ENCODE results near the gene TMEM115.

The TMEM115 gene

GRCh38 chr3:50334339-50335075 is 24.8 kb downstream of the TMEM115 start:
- no peak for DNase-seq (ENCODE audit: low read depth)

DNA sequence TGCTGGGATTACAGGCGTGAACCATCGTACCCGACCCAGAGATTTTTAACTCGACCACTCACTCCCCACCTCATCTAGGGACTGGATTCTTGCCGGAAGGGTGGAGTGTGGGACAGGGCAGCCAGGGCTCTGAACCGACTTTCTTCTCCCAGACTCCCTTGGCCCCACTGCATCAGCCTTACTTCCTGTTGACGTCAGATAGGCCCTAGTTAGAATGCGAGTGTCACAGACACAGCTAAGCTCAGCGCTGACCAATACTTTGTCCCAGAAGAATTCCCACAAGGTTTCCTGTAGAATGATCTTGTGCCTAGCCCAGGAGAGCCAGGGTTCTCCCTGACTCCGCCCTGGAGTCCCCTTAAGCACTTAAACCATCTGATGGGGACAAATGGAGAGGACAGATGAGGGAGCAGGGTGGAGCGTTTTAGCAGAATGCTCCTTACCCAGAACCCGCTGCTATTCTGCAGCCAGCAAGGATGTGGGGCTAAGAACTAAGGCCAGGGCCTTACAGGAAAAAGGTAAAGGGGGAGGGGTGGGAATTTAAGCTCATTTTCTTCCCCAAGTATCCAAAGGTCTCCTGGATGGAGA is 25.5 kb downstream of the TMEM115 start:
- peak; percentile 87 for DNase-seq (ENCODE audit: low read depth)

DNA sequence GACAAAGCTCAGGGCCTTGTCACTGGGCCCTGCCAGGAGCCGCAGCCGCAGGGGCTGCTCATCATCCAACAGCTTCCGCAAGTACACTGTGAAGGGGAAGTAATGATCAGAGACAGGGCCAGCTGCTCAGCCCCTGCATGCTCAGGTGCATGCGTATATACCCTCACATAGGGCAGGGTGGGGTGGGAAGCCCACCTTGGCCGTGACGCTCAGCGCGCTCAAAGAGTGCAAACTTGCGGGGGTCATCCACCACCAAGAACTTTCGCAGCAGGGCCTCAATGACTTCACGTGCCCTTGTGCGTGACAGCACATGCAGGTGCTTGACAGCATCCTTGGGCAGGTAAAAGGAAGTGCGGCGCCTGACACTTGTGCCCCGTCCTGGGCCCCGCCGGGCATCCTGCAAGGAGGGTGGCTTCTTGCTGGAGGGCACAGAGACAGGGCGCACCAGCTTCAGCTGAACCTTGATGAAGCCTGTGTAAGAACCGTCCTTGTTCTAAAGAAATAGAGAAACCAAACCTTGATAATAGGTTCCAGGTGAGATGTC is 27.9 kb downstream of the TMEM115 start:
- no peak for DNase-seq (ENCODE audit: low read depth)

- no peak for DNase-seq (ENCODE audit: low read depth)
These were observed 29.0 kb downstream of the TMEM115 start for GRCh38 chr3:50330330-50330729.

DNA sequence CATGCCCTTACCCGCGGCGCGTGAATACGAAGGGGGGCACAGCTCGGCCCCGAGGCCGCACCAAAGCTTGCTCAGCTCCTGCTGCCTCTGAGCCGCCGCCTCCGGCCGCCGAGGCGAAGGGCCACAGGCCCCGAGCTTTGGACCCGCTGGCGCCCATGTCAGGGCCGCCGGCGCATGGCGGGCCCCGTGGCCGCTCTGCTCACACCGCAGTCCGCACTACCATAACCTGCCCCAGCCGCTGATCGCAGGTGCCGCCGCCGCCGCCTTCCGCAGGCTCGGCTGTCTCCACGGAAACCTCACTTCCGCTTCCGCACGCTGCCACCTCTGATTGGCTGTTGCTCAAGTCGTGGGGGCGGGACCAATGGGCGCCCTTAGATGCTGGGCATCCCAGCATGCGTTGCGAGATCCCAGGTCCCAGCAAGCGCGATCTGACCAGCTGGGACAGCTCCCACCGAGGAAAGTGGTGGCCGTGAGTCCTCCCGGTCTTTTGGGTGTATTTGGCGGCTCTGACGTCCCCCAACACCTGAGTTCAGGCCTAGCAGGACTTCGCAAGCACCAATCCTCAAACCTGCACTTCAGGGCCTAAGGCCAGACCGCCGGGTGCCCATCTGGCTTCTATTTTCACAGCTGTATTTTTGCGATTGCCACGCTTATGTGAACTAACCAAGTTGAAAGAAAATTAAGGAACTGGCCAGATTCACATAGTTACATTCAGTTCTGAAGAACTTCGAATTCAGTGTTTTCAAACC is 31.2 kb downstream of the TMEM115 start, which contains the start of gene TUSC2:
Gene TUSC2 (minus strand): TSS at position 281 of the 749 bp plus-strand sequence. CDS start 124 bp downstream, at position 157.
- DNase-seq (ENCODE audit: low read depth): peak; percentile 97

DNA sequence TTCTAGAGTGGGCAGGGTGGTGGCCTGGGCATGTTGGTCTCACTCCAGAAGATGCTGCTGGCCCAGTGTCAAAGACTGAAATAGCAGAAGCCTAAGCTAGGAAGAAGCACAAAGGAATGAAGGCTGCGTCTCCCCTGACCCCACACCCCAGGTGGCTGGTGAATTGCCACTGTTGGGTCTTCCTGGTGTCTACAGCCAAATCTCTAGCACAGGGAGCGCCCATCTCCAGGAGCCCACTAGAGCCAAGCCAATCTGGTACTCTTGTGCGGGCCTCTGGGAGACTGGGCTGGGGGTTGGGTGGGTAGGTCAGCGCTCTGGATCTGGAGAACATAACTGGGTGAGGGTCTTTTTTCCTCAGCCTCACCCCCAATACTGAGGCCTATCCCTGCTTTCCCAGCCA is 32.2 kb downstream of the TMEM115 start:
- DNase-seq (ENCODE audit: low read depth): no peak

DNA sequence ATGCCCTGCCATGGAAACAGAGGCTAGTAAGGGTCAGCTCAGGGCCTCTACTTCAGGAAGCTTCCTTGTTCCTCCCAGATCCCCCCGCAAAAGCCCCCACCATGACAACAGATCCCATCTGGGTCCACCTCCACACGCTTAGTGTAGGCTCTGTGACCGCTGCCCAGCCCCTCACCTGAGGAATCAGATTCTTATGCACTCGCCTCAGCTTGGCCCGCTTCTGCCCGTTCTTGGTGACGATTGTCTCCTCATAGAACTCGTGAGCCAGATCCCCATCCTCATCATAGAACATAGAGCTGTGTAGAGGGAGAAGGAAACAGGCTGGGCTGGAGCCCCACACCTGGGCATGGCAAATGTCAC is 33.2 kb downstream of the TMEM115 start:
- DNase-seq (ENCODE audit: low read depth): no peak

DNA sequence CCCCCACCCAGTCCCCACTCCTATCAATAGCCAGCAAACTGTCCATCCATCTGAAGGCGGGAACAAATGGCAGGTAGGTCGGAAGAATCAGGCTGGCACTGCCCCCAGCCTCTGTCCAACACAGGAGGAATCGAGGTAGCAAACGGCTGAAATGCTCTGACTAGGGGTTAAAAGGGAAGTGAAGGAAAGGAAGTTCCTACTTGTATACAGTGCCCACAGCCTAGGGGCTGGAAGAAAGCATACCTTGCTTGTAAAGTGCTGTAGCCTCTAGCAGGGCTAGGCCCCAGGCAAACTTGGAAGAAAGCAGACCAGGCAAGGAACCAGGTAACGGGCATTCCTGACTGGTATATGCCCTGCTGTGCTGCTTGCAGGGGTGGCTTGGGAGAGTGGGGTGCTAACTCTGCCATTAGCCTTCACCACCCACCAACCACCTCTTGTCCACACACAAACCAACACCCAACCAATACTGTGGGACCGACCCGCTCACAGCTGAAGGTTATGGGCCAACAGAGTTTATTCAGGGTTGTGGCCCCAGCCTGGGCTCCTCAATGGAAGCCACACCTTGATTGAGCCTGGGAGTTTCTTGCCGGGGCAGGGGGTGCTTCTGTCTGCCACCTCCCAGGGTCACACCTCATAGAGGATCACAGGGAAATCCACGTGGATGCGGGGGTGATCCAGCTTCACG is 33.7 kb downstream of the TMEM115 start:
- DNase-seq (ENCODE audit: low read depth): no peak

GRCh38 chr3:50325113-50325480 is 34.2 kb downstream of the TMEM115 start:
- no peak for DNase-seq (ENCODE audit: low read depth)

DNA sequence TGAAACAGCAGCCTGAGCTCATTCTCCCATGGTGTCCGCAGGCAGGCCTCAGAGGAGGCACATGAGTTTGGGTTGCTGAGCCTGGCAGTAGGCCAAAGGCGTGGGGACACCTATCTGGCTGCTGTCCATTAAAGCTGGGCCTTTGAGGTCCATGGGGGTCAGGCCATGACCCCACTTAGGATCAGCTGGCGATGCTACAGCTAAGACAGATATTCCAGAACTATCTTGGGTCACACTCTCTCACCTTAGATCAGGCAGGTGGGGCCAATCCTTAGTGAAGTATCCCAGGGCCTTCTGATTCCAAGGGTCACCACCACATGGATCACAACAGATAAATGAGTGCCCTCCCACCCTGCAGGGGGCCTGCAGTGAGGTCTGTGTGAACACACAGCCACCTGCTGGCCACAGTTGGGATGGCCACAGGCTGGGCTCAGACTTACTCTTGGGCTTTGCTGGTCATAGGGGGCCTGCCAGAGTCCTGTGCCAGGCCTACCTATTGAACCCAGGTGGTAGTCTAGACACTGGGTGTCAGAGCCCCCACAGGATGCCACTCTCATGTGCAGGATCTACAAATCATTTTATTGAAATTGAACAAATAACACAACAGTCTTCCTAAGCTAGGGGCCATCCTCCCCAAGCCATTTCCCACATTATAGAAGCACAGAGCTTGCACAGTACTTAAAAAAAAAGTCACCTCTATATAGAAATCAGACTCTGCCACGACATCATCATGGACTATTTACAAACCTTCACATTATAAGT is 34.8 kb downstream of the TMEM115 start:
- DNase-seq (ENCODE audit: low read depth): peak; percentile 65

DNA sequence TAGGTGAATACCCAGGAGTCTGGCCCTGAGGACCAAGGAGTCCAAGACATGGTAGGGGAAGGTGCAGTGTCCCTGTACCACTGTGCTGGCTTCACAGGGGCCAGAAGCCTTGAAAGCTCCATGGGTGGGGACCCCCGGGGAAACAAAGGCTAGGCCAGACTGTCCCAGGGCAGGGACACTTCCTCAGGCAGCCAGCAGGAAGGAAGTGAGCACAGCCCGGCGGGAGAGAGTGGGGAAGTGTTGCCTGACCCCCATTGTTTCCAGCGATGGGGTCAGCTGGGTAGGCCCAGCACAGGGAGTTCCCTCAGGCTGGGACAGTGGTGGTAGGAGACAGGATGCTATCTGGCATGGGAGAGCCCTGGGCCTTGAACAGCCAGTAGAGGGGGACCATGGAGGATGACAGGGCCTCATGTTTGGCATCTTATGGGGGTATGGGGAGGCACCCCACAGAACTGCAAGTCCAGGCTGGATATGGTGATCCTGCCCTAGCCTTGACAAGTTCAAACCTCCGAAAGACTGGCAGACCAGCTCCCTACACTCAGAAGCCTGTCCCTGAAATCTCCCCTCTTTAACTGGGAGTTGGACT is 35.6 kb downstream of the TMEM115 start:
- DNase-seq (ENCODE audit: low read depth): no peak

GRCh38 chr3:50323092-50323600 is 36.2 kb downstream of the TMEM115 start:
- DNase-seq (ENCODE audit: low read depth): no peak

DNA sequence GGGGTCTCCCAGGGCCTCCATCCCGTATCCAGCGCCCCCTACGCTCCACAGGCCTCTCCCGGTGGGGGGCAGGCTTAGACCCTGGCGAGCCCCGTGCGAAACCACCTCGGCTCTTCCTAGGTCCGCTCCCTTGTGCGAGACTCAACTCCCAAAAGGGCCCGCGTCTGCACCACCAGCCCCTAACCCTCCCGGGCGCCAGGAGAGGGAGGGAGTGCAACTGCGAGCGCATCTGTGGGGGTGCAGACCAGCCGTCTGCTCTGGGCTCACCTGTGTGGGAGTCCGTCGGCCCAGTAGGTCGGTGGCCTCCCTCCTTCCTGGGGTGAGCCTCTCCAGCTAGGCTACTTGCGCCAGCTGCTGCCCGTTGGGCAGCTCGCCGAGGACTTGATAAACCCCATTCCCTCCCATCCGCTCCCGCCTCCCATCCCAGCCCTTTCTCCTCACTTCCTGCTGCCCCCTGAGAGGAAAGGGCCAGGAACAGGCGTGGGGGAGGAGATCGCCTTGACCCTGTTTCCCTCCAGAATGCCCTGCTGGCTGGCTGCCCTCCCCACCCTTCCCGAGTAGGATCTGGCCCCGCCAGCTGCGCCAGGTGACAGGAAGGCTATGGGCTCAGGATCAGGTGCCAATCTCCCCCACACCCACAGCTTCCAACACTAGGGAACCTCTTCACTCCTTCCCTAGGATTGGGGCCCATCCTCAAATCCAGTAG is 36.8 kb downstream of the TMEM115 start, which contains the start of gene HYAL2:
Gene HYAL2 (minus strand): TSS at position 360 of the 706 bp plus-strand sequence. CDS start 2,256 bp downstream, outside the sequence.
- DNase-seq (ENCODE audit: low read depth): no peak

DNA sequence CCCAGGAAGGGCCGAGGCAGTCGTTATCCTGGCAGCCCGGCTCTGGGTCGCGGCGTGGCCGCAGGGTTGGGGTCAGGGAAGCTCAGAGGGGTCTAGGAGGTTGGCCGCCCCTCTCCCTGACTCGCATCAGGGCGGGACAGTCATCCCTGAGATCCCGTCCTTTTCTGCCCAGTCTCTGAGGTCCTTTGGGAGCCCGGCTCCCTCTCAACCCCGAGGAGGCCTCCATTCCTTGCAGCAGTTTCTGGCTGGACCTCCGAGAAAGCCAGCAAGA is 37.3 kb downstream of the TMEM115 start:
- no peak for DNase-seq (ENCODE audit: low read depth)

- peak; percentile 91 for DNase-seq (ENCODE audit: low read depth)
These were observed 37.8 kb downstream of the TMEM115 start for GRCh38 chr3:50321336-50322114.

DNA sequence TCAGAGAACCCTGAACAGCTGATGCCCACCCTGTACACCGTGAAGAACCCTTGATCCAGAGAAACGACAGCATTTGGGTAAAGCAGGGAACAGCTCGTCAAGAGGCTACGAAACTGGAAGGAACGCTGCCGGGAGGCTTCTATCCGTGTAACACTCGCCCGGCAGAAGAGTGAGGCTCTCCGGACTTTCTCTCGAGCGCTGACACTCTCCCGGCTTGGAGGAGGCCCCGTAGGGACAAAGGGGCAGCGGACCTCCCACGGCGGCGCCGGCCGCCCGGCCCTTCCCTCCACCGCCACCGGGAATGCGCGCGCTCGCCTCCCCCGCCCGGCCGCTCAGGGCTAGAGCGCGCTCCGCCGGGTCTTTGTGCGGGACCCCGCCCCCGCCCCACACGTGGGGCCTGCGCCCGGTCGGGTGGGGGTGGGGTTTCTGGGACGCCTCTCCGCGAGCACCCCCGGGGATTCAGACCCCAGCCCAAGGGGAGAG is 38.4 kb downstream of the TMEM115 start:
- peak; percentile 66 for DNase-seq (ENCODE audit: low read depth)

- no peak for DNase-seq (ENCODE audit: low read depth)
These were observed 39.3 kb downstream of the TMEM115 start for GRCh38 chr3:50319894-50320625.

GRCh38 chr3:50319181-50319893 is 40.0 kb downstream of the TMEM115 start:
- DNase-seq (ENCODE audit: low read depth): no peak
